SU-DHL-6 (cell line): ENCODE measurements around the gene UTS2B.

Experiments used
- H2AFZ ChIP-seq: fragments of 200-600 bp; sonication (generic); 2 replicates; pipeline ENCODE4 v1.6.1; 2014; ENCODE audit warnings: low read depth, mild to moderate bottlenecking, moderate library complexity, mixed read lengths, antibody characterized with exemption, low read length; ENCODE audit not compliant: severe bottlenecking
- H3F3A ChIP-seq: fragments of 200-600 bp; shearing (Covaris generic); 2 replicates; pipeline ENCODE4 v1.6.0; 2016; ENCODE audit warnings: antibody characterized with exemption, mild to moderate bottlenecking; ENCODE audit not compliant: insufficient read depth
- H3K27ac ChIP-seq: fragments of 200-600 bp; sonication (generic); 2 replicates; pipeline ENCODE4 v1.5.1; 2016; ENCODE audit warnings: low read depth, mild to moderate bottlenecking, low read length, moderate library complexity, mixed read lengths
- H3K27me3 ChIP-seq: fragments of 200-600 bp; sonication (generic), shearing (Covaris generic); 2 replicates; pipeline ENCODE4 v1.6.0; 2014; ENCODE audit warnings: mild to moderate bottlenecking, low read length
- H3K36me3 ChIP-seq: fragments of 200-600 bp; sonication (generic); 2 replicates; pipeline ENCODE4 v1.6.1; 2014; ENCODE audit warnings: mild to moderate bottlenecking, low read length, mixed read lengths
- H3K4me2 ChIP-seq: fragments of 300-600, 200-600 bp; shearing (Covaris generic), sonication (generic); 2 replicates; pipeline ENCODE4 v1.6.0; 2014; ENCODE audit warnings: low read length, low read depth, mild to moderate bottlenecking; ENCODE audit not compliant: poor library complexity, severe bottlenecking
- H3K4me3 ChIP-seq: fragments of 200-600 bp; sonication (generic); 2 replicates; pipeline ENCODE4 v1.5.1; 2014; ENCODE audit warnings: antibody characterized with exemption, low read length, mild to moderate bottlenecking, mixed read lengths; ENCODE audit not compliant: insufficient read depth, poor library complexity, severe bottlenecking
- H3K79me2 ChIP-seq: fragments of 200-600 bp; sonication (generic); 2 replicates; pipeline ENCODE4 v1.6.1; 2014; ENCODE audit warnings: mild to moderate bottlenecking, low read length, moderate library complexity; ENCODE audit not compliant: insufficient read depth
- H3K9ac ChIP-seq: fragments of 200-600 bp; sonication (generic); 2 replicates; pipeline ENCODE4 v1.7.0; 2014; ENCODE audit warnings: mild to moderate bottlenecking, low read length
- H3K9me2 ChIP-seq: fragments of 200-600 bp; sonication (generic); replicated peaks from 2 replicates; pipeline ENCODE4 v1.6.1; 2014; ENCODE audit warnings: low read length; ENCODE audit not compliant: insufficient read depth
- H3K9me3 ChIP-seq: fragments of 200-600 bp; sonication (generic); 2 replicates; pipeline ENCODE4 v1.6.1; 2014; ENCODE audit warnings: low read length, mixed read lengths; ENCODE audit not compliant: insufficient read depth
- H4K20me1 ChIP-seq: fragments of 200-600 bp; sonication (generic); 2 replicates; pipeline ENCODE4 v1.6.1; 2014; ENCODE audit warnings: low read depth, mild to moderate bottlenecking, antibody characterized with exemption, low read length, moderate library complexity, mixed read lengths
- CTCF ChIP-seq: fragments of 200-600 bp; sonication (generic); IDR thresholded peaks from one replicate; pipeline ENCODE4 v1.5.1; 2017; ENCODE audit warnings: antibody characterized with exemption, mild to moderate bottlenecking, low read length, moderate library complexity; ENCODE audit not compliant: insufficient read depth, poor library complexity, severe bottlenecking
- EZH2phosphoT487 ChIP-seq: fragments of 200-600 bp; sonication (generic), shearing (Covaris generic); conservative IDR thresholded peaks from 2 replicates; pipeline ENCODE4 v1.6.1; 2018; ENCODE audit warnings: mild to moderate bottlenecking, antibody characterized with exemption, low read length, moderate library complexity, mixed read lengths

UTS2B gene

GRCh38 chr3:191313296-191313695 is 17.0 kb downstream of the UTS2B start:
- Histone ChIP-seq H3K9me2 (no peaks in the 10 kb centered on the region), H3K4me3 (no peak overlapping the region), H3K9ac (no peak overlapping the region), H3K27ac (no peak overlapping the region), H4K20me1 (no peaks in the 10 kb centered on the region), H3K9me3 (no peaks in the 10 kb centered on the region), H3K36me3 (no peaks in the 10 kb centered on the region), H3K79me2 (no peaks in the 10 kb centered on the region), H2AFZ (no peak overlapping the region), H3K27me3 (no peaks in the 10 kb centered on the region), H3K4me2 (no peak overlapping the region), H3F3A (no peaks in the 10 kb centered on the region)
- TF ChIP-seq CTCF (no peak), EZH2phosphoT487 (no peak)

- no peaks in the 10 kb centered on the region for H3K36me3 ChIP-seq
- H3K4me3 ChIP-seq = no peak overlapping the region
- no peaks in the 10 kb centered on the region for H3K27me3 ChIP-seq
- H3K4me2 ChIP-seq = no peak overlapping the region
- TF ChIP-seq CTCF (no peak), EZH2phosphoT487 (no peak)
- no peaks in the 10 kb centered on the region for H4K20me1 ChIP-seq
- H3F3A ChIP-seq = no peaks in the 10 kb centered on the region
- no peak overlapping the region for H2AFZ ChIP-seq
- H3K9me2 ChIP-seq = no peaks in the 10 kb centered on the region
- H3K79me2 ChIP-seq = no peaks in the 10 kb centered on the region
- H3K9me3 ChIP-seq = no peaks in the 10 kb centered on the region
- no peak overlapping the region for H3K27ac ChIP-seq
- no peak overlapping the region for H3K9ac ChIP-seq
These were observed 23.0 kb downstream of the UTS2B start for GRCh38 chr3:191307341-191307740.

GRCh38 chr3:191306428-191306827 is 23.9 kb downstream of the UTS2B start:
- Histone ChIP-seq H3K79me2 (no peaks in the 10 kb centered on the region), H3K9ac (no peak overlapping the region), H2AFZ (no peak overlapping the region), H3K36me3 (no peaks in the 10 kb centered on the region), H3K9me2 (no peaks in the 10 kb centered on the region), H3K27ac (no peak overlapping the region), H3K4me3 (no peak overlapping the region), H3K9me3 (no peaks in the 10 kb centered on the region), H3K4me2 (no peak overlapping the region), H4K20me1 (no peaks in the 10 kb centered on the region), H3F3A (no peaks in the 10 kb centered on the region), H3K27me3 (no peaks in the 10 kb centered on the region)
- TF ChIP-seq CTCF (no peak), EZH2phosphoT487 (no peak)

DNA sequence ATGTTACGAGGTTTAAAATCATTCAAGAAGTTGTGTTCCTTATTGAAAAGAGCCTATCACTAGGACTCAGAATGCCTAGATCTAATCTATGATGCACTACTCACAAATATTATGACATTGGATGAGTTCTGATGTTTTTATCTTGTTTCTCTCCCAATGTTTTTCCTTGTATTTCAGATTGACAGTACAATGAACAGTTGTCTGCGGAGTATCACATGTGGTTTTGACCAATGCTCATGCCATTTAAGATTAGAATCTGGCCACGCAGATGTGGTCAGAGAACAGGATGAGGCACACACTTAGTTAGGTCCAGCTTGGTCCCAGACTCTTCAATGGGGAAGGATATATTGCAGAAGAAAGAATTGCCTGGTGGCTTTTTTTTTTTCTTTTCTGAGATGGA is 26.7 kb downstream of the UTS2B start:
- H3K9me2 ChIP-seq = no peaks in the 10 kb centered on the region
- no peak overlapping the region for H2AFZ ChIP-seq
- H3K79me2 ChIP-seq = no peaks in the 10 kb centered on the region

More for the DNA sequence above, 26.7 kb downstream of the UTS2B start:
- Histone ChIP-seq H3K4me3 (no peak overlapping the region), H4K20me1 (no peaks in the 10 kb centered on the region), H3K27me3 (no peaks in the 10 kb centered on the region), H3K27ac (no peak overlapping the region), H3K36me3 (no peaks in the 10 kb centered on the region), H3K4me2 (no peak overlapping the region), H3K9ac (no peak overlapping the region), H3F3A (no peaks in the 10 kb centered on the region), H3K9me3 (no peaks in the 10 kb centered on the region)
- TF ChIP-seq CTCF (no peak), EZH2phosphoT487 (no peak)
